Measurements from ENCODE around the gene CCM2. TPM values are rescaled to one million over a fixed set of nuclear protein-coding genes. Genes with fewer than 3 reads are reported as not detected.

Gene CCM2
- total and polyA plus RNA-seq, 2 of the 8 experiments (the other 6 are each of a cell fraction or from before 2014, with no cell fraction given), result 31.6 to 41.2 TPM

DNA sequence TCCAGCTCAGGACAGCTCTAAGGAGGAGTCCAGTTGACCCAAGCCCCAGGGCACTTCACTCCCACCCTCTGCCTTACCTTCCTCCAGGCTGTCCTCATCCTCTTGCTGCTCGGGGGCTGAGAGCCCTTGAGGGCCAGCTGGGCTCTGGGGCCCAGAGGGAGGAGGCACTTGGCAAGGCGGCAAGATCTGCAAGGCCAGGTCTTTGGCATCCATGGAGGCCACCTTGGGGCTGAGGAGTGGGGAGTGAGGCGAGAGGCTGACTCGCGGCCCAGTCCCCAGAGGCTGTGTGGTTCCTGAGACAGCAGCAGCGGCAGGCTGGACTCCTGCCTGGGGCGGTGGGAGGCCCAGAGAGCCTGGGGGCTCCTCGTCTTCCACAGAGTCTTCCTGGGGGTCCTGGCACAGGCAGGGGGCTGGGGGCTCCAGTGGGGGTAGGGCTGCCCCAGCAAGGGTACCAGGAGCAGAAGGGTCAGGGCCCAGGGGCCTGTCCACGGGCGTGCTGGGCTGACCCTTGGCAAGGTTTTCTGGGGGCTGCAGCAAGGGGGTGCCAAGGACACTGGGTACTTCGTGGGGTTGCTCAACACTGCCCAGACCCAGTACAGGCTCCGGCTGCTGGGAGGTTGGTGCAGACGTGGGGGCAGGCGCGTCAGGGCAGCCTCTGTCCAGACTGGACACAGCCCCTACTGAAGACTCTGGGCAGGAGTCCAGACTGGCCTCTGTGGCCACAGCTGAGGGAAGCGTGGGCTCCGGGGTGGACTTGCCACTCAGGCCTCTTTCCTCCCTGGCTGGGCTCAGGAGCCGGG lies 82.2 kb downstream of the CCM2 start:
- H4K20me1 ChIP-seq (replicated peaks in 1 of 2; ENCODE audit: control insufficient read depth in 1 of 2, insufficient read depth in 2 of 2, low read length in 2 of 2), result no peaks in the 10 kb centered on the region
- H3K9ac ChIP-seq (replicated peaks in 1 of 4; ENCODE audit: extremely low read depth in 1 of 4, low read depth in 3 of 4, low read length in 3 of 4), result no peak overlapping the region
- no peak overlapping the region for H3K23ac ChIP-seq (ENCODE audit: insufficient read length)
- WGBS, 2 experiments (ENCODE audit: extremely low coverage in 1 of 2, insufficient coverage in 1 of 2, insufficient read length in 1 of 2, insufficient replicate concordance in 2 of 2, low coverage in 1 of 2, low lambda C conversion rate in 2 of 2, missing lambda C conversion rate in 1 of 2), result 95% methylated on average over 15 of the region's 18 CpGs; no CpG with 5 or more reads in 1 of the 2 experiments
- no peaks in the 10 kb centered on the region for H3K23me2 ChIP-seq (ENCODE audit: low read depth, low read length)
- no peak overlapping the region for H2BK120ac ChIP-seq (replicated peaks; ENCODE audit: low read depth, low read length)
- H3K27ac ChIP-seq (ENCODE audit: low read depth, low read length), result no peak overlapping the region
- no peak overlapping the region for H3K4me2 ChIP-seq (ENCODE audit: insufficient read depth in 1 of 2, low read depth in 2 of 2, low read length in 2 of 2)
- H2BK5ac ChIP-seq (ENCODE audit: low read depth, low read length), result no peak overlapping the region
- CTCF ChIA-PET (ENCODE audit: partially characterized antibody), result interaction anchor here (0.7 to 1.4 kb wide), 2 partner anchors 10 to 225 kb away, joined by 3 read pairs; no protein-coding TSS in a partner anchor
- POLR2A ChIA-PET (ENCODE audit: partially characterized antibody), result interaction anchor here (0.6 kb wide), 1 partner anchor 507 kb away, joined by 4 read pairs; no protein-coding TSS in a partner anchor
- FAIRE-seq (no peak), DNase-seq (ENCODE audit: low read depth in 1 of 2, low spot score in 2 of 2) (no peak)
- H4K5ac ChIP-seq (ENCODE audit: insufficient read length, low read depth, low read length), result no peak overlapping the region
- no peak overlapping the region for H2BK12ac ChIP-seq (ENCODE audit: low read depth, low read length)
- H3K4ac ChIP-seq (replicated peaks; ENCODE audit: insufficient read length, low read depth, low read length), result no peak overlapping the region
- H4K8ac ChIP-seq (ENCODE audit: extremely low read depth, insufficient read depth, low read length), result no peak overlapping the region
- H4K91ac ChIP-seq (replicated peaks; ENCODE audit: insufficient read length, low read length), result no peak overlapping the region
- H3K79me1 ChIP-seq (ENCODE audit: low read depth, low read length), result no peaks in the 10 kb centered on the region
- no peak overlapping the region for H2AFZ ChIP-seq (ENCODE audit: low read length)
- TF ChIP-seq CREB1 (IDR thresholded peaks at IDR 0.05), result no peak
- no peak for TF ChIP-seq KDM5A (IDR thresholded peaks at IDR 0.05; ENCODE audit: low read length)
- no peak for TF ChIP-seq RBBP5 (IDR thresholded peaks at IDR 0.05; ENCODE audit: borderline replicate concordance, low read depth, low read length)
- no peak for TF ChIP-seq NRF1 (IDR thresholded peaks at IDR 0.05; ENCODE audit: low read depth, low read length)
- no peak for TF ChIP-seq PHF8 (conservative IDR thresholded peaks at IDR 0.05; ENCODE audit: low read depth, low read length)
- TF ChIP-seq KDM4A (IDR thresholded peaks at IDR 0.05; ENCODE audit: low read depth, low read length, severe bottlenecking), result no peak
- TF ChIP-seq RNF2 (IDR thresholded peaks at IDR 0.05; ENCODE audit: borderline replicate concordance, low read depth, low read length, missing control alignments, poor library complexity, severe bottlenecking), result no peak
- no peak overlapping the region for H3K14ac ChIP-seq (ENCODE audit: insufficient read length)
- no peak overlapping the region for H3K4me3 ChIP-seq (ENCODE audit: extremely low read depth in 1 of 4, insufficient read depth in 2 of 4, low read depth in 3 of 4, low read length in 4 of 4)
- H3K79me2 ChIP-seq (ENCODE audit: control insufficient read depth in 1 of 2, insufficient read depth in 2 of 2, low read length in 2 of 2), result no peaks in the 10 kb centered on the region
- 0 out of 7 replicates have a peak, but pooled peaks cover 0 to 3% (median 0%) of the 10 kb centered on the region in 4 experiments for H3K27me3 ChIP-seq (replicated peaks in 1 of 4; ENCODE audit: control insufficient read depth in 3 of 4, extremely low read depth in 1 of 4, insufficient read depth in 3 of 4, low read length in 3 of 4)
- H3K18ac ChIP-seq (ENCODE audit: extremely low read depth, low read length), result no peak overlapping the region
- H2AK5ac ChIP-seq (ENCODE audit: low read depth, low read length), result no peak overlapping the region
- H3K36me3 ChIP-seq (ENCODE audit: control insufficient read depth in 2 of 4, insufficient read depth in 4 of 4, low read length in 3 of 4), result no peaks in the 10 kb centered on the region
- no peak overlapping the region for H2BK20ac ChIP-seq (ENCODE audit: low read length)
- no peaks in the 10 kb centered on the region for H3K9me3 ChIP-seq (ENCODE audit: insufficient read depth in 2 of 2, low read depth in 1 of 2, low read length in 1 of 2)
- H2BK15ac ChIP-seq (ENCODE audit: low read length), result no peak overlapping the region
- no peak overlapping the region for H3K56ac ChIP-seq (replicated peaks; ENCODE audit: insufficient read length, low read depth, low read length)
- no peaks in the 10 kb centered on the region; a peak in 1 of 7 replicates for H3K4me1 ChIP-seq (replicated peaks in 1 of 4; ENCODE audit: control insufficient read depth in 3 of 4, insufficient read depth in 4 of 4, low read length in 3 of 4)

Measured in H1 (cell line).